ENCODE data around the gene TNC.
"Not testable (repeated sequence)": the region's sequence is repeated elsewhere in the genome, so short reads cannot be mapped to it uniquely, and the experiment has no call there.

Gene TNC

DNA sequence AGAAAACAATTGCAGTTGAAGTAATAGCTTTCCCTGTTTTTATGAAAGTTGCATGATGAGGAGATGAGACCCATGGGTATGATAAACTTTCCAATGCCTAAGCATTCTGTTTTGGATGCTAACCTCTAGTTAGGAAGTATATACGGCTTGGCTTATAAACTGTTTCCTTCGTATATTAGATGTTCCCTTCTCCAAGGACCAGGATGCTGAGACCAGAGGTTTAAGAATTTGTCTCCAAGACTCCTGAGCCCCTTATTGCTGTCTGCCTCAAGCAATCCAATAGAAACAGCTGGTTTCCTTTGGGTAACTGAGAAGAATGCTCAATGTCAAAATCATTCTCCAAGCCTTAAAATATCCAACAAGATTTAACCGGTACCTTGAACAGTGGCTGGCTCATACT, 12.2 kb upstream of the TNC start:
- Histone ChIP-seq H3K4me3 (ENCODE audit: insufficient read depth, low read length, poor library complexity, severe bottlenecking) (no peak overlapping the region), H4K20me1 (ENCODE audit: low read depth, low read length) (no peaks in the 10 kb centered on the region), H3K27me3 (ENCODE audit: low read length) (no peaks in the 10 kb centered on the region), H3K79me2 (ENCODE audit: insufficient read depth, low read length) (no peaks in the 10 kb centered on the region), H3K36me3 (ENCODE audit: low read length) (no peaks in the 10 kb centered on the region), H3K9me2 (replicated peaks; ENCODE audit: insufficient read depth, low read length) (no peaks in the 10 kb centered on the region), H3K4me2 (ENCODE audit: low read depth, low read length, poor library complexity, severe bottlenecking) (no peak overlapping the region), H3K9me3 (ENCODE audit: insufficient read depth, low read length) (no peaks in the 10 kb centered on the region), H3K27ac (ENCODE audit: low read depth, low read length) (no peak overlapping the region), H3K9ac (ENCODE audit: low read length) (no peak overlapping the region), H2AFZ (ENCODE audit: low read depth, low read length, severe bottlenecking) (no peak overlapping the region), H3F3A (ENCODE audit: insufficient read depth) (no peaks in the 10 kb centered on the region)
- no peak for TF ChIP-seq EZH2phosphoT487 (conservative IDR thresholded peaks at IDR 0.05; ENCODE audit: low read length)
- TF ChIP-seq, protein P1, sequence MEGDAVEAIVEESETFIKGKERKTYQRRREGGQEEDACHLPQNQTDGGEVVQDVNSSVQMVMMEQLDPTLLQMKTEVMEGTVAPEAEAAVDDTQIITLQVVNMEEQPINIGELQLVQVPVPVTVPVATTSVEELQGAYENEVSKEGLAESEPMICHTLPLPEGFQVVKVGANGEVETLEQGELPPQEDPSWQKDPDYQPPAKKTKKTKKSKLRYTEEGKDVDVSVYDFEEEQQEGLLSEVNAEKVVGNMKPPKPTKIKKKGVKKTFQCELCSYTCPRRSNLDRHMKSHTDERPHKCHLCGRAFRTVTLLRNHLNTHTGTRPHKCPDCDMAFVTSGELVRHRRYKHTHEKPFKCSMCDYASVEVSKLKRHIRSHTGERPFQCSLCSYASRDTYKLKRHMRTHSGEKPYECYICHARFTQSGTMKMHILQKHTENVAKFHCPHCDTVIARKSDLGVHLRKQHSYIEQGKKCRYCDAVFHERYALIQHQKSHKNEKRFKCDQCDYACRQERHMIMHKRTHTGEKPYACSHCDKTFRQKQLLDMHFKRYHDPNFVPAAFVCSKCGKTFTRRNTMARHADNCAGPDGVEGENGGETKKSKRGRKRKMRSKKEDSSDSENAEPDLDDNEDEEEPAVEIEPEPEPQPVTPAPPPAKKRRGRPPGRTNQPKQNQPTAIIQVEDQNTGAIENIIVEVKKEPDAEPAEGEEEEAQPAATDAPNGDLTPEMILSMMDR (IDR thresholded peaks at IDR 0.05; ENCODE audit: insufficient read depth, low read length, poor library complexity, severe bottlenecking), result no peak

DNA sequence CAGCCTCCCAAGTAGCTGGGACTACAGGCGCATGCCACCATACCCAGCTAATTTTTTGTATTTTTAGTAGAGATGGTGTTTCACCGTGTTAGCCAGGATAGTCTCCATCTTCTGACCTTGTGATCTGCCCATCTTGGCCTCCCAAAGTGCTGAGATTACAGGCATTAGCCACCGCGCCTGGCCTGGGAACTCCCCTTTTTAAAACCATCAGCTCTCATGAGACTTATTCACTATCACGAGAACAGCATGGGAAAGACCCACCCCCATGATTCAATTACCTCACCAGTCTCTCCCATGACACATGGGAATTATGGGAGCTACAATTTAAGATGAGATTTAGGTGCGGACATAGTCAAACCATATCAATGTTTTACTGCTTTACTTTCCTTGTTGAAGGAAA, 10.8 kb upstream of the TNC start:
- H3F3A ChIP-seq (ENCODE audit: insufficient read depth); H3K27me3 ChIP-seq (ENCODE audit: low read length); H3K9ac ChIP-seq (ENCODE audit: low read length); H3K27ac ChIP-seq (ENCODE audit: low read depth, low read length); H2AFZ ChIP-seq (ENCODE audit: low read depth, low read length, severe bottlenecking); H3K9me2 ChIP-seq (replicated peaks; ENCODE audit: insufficient read depth, low read length); H3K79me2 ChIP-seq (ENCODE audit: insufficient read depth, low read length); H3K9me3 ChIP-seq (ENCODE audit: insufficient read depth, low read length); H3K36me3 ChIP-seq (ENCODE audit: low read length); H4K20me1 ChIP-seq (ENCODE audit: low read depth, low read length); H3K4me3 ChIP-seq (ENCODE audit: insufficient read depth, low read length, poor library complexity, severe bottlenecking); H3K4me2 ChIP-seq (ENCODE audit: low read depth, low read length, poor library complexity, severe bottlenecking): not testable (repeated sequence)

DNA sequence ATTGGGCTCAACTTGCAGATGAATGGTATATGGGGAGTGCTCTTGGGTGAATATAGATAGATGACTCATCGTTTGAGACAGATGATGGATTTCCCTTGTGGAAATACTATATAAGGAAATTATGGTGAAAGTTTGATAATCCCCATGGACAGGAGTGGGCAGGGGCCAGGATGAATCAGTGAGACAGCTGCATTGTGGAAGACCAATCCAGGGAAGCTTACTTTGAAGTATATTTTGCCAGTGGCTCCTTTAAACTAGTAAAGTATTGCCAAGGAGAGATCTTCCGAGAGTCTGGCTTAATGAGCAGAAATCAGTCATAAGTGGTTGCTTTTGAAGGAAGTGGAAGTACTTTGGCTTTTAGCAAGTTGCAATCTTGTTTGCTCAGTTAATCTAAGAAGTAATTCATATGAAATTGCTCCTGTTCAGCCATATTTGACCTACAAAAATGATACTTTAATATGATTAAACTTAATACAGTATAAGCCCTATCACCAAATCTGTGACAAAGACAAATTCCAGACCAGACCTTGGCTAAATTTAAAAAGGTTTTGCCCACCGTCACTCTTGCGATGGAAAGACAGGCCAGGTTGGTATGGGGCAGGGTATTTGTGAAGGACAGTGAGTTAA, 9.3 kb upstream of the TNC start:
- Histone ChIP-seq H4K20me1 (ENCODE audit: low read depth, low read length) (no peaks in the 10 kb centered on the region), H3K79me2 (ENCODE audit: insufficient read depth, low read length) (no peaks in the 10 kb centered on the region), H3F3A (ENCODE audit: insufficient read depth) (no peaks in the 10 kb centered on the region), H3K27me3 (ENCODE audit: low read length) (no peaks in the 10 kb centered on the region; the same call in 1 of the 2 replicates), H3K9me2 (replicated peaks; ENCODE audit: insufficient read depth, low read length) (no peaks in the 10 kb centered on the region), H3K9me3 (ENCODE audit: insufficient read depth, low read length) (no peaks in the 10 kb centered on the region), H3K27ac (ENCODE audit: low read depth, low read length) (no peak overlapping the region), H3K36me3 (ENCODE audit: low read length) (no peaks in the 10 kb centered on the region), H3K4me3 (ENCODE audit: insufficient read depth, low read length, poor library complexity, severe bottlenecking) (no peak overlapping the region), H3K9ac (ENCODE audit: low read length) (no peak overlapping the region), H3K4me2 (ENCODE audit: low read depth, low read length, poor library complexity, severe bottlenecking) (no peak overlapping the region), H2AFZ (ENCODE audit: low read depth, low read length, severe bottlenecking) (no peak overlapping the region)
- TF ChIP-seq, protein P1 (IDR thresholded peaks at IDR 0.05; ENCODE audit: insufficient read depth, low read length, poor library complexity, severe bottlenecking), result no peak
- no peak for TF ChIP-seq EZH2phosphoT487 (conservative IDR thresholded peaks at IDR 0.05; ENCODE audit: low read length)

DNA sequence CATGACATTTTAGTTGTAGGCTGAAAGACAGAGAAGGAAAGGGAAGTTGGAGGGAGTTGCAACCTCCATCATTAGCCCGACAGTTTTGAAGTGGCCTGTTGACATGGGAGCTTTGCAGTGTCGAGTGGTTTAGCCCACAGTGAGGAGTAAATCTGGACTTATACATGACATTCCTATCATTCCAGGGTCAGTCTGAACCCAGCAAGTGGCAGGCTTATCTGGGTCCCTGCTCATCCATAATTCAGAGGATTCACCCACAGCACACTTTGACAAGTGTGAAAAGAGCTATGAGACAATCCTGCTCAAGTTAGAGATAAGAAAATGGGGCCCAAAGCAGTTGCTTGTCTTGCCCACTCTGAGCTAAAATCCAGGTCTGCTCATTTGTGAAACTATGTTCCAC, 8.4 kb upstream of the TNC start:
- Histone ChIP-seq H3K27me3 (ENCODE audit: low read length) (no peaks in the 10 kb centered on the region; the same call in 1 of the 2 replicates), H3K4me3 (ENCODE audit: insufficient read depth, low read length, poor library complexity, severe bottlenecking) (no peak overlapping the region), H2AFZ (ENCODE audit: low read depth, low read length, severe bottlenecking) (no peak overlapping the region), H3K27ac (ENCODE audit: low read depth, low read length) (no peak overlapping the region), H3K4me2 (ENCODE audit: low read depth, low read length, poor library complexity, severe bottlenecking) (no peak overlapping the region), H3K9me2 (replicated peaks; ENCODE audit: insufficient read depth, low read length) (no peaks in the 10 kb centered on the region), H4K20me1 (ENCODE audit: low read depth, low read length) (no peaks in the 10 kb centered on the region), H3K79me2 (ENCODE audit: insufficient read depth, low read length) (no peaks in the 10 kb centered on the region), H3K9ac (ENCODE audit: low read length) (no peak overlapping the region), H3K36me3 (ENCODE audit: low read length) (no peaks in the 10 kb centered on the region), H3K9me3 (ENCODE audit: insufficient read depth, low read length) (no peaks in the 10 kb centered on the region), H3F3A (ENCODE audit: insufficient read depth) (no peaks in the 10 kb centered on the region)
- TF ChIP-seq, protein P1 (IDR thresholded peaks at IDR 0.05; ENCODE audit: insufficient read depth, low read length, poor library complexity, severe bottlenecking), result no peak
- TF ChIP-seq EZH2phosphoT487 (conservative IDR thresholded peaks at IDR 0.05; ENCODE audit: low read length), result no peak

All from SU-DHL-6 (cell line).